HK-2 (cell line): ENCODE measurements around the gene TNFRSF11A.
A peak's percentile ranks its signal among the peaks of the same experiment; 100 is the strongest.

Source experiments
- DNase-seq: peaks from one replicate; pipeline ENCODE4 v3.0.0-alpha.2; 2018; ENCODE audit not compliant: unreplicated experiment

Gene TNFRSF11A

DNA sequence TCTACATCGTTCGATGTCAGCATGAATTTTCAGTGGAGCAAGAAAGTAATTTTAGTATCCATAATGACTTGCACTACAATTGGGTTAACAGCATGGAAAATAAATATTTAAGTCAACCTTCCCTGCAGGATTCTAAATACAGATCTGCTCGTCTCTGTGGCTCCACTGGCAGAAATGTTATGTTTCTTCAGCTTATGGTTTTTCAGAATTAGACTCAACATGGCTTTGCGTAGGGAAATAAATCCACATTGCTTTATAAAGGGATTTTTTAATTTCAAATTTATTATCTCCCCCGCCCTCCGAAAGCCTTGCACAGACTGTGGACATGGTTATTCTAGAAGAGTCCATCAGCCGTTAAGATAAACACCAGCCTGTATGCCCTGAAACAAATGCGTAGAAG is 18.2 kb downstream of the TNFRSF11A start:
- no peak for DNase-seq

DNA sequence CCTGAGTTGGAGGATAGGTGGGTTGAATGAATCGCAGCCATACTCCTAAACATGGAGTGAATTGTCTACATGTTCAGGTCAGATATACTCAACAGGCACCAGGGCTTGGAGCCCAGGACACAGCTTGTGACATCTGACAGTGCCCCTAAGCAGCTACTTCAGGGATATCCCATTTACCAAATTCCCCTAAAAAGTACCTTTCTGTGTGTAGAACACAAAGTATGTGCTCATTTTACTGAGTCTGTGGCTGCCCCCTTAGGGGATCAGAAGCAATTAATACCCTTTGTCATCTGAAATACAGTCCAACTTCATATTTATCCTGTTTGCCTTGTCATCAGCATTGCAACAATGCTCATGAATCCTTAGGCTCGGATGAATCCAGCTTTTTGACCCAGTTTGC is 20.8 kb downstream of the TNFRSF11A start:
- no peak for DNase-seq

DNA sequence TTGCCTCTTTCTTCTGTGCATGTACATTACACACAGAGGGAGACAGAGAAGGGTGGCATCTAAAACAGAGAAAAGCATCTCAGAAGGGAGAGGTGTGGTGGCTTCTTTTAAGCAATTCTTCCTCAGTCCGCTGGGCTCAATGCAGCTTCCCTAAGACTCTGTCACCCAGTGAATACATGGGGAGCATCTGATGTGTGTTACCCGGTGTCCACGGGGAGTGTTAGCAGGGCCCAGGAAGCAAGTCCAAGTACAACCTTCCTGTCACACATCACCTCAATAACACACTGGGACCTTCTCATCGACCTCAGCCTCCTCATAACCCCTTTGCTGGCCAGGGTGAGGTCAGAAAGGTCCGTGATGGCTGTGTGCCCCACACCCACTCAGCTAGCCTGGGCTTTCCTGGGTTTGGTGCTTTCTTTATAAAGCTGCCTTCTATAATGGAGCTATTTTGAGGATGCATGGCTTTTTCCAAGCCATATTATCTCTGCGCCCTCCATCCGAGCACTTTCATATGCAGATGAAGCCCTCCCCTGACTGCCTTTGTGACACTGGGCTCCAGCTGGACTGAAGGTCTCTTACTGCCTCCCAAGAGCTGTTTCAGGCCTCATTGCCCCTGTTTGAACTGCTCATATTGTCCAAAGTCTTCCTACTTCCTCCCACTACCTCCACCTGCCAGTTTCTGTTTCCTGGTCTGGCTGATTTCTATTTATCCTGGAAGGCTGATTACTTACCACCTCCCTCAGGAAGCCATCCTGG is 21.4 kb downstream of the TNFRSF11A start:
- DNase-seq = no peak

DNA sequence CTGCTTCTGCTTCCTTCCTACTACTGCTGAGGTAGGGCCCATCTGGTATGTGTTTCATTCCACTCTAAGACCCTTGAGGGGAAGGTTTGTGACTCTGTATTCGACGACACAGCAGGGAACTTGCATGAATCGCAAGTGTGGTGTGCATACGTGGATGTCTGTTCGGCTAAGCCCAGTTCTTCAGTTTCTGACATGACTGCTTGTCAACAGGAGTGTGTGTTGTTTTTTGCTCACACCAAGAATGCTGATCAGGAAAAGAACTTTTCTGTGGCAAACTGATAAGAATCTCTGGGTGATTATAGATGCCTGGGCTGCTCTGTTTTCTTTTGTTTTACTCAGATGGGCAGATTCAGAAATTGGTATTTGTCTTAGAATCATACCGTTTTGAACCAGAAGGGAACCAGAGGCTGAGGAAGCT is 22.0 kb downstream of the TNFRSF11A start:
- no peak for DNase-seq

DNA sequence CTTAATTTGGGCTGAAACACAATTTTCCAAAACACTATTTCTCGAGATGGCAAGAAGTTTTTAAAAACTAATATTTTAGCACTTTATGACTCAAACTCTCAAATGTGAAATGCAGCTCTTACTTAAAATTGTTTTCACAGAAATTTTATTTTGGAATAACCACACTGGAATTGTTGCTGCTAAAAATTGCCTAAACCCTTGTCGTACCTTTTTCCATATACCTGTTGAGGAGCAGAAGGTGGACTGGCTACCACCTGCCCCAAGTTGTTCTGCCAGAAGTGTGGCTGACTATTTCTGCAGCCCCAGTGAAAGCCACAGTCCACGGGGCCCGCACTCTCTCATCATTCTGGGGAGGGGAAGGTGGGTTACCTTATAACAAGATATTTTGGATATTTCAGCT is 23.4 kb downstream of the TNFRSF11A start:
- no peak for DNase-seq

DNA sequence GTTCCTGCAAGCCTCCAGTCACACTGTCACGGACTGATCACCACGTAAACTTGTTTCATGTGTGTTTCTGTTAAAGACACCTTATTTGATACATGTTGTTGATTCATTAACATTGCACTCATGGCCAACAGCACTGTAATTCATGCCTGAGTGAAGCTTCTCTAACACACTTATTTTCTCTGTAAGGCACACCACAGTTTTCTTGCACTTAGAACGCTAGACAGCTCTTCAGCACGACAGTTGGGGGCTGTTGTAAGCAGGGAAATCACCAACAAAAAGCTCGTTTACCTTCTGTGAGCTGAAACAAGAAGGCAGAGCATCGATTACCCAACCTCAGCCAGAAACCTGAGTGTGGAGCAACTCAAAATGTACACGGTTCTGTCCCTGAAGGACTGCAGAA is 28.1 kb downstream of the TNFRSF11A start:
- DNase-seq = no peak

DNA sequence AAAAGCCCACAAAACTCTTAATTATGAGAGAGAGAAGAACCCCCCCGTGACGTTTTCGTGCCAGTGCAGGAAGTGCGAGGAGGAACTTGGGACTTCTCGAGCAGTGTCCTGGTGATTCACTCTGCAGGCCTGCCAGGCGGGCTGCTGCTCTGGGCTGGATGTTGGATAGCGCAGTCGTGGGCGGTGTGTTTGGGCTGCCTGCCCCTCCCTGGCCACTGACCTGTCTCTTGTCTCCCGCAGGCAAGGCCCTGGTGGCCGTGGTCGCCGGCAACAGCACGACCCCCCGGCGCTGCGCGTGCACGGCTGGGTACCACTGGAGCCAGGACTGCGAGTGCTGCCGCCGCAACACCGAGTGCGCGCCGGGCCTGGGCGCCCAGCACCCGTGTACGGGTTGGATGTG is 29.0 kb downstream of the TNFRSF11A start:
- DNase-seq = no peak

DNA sequence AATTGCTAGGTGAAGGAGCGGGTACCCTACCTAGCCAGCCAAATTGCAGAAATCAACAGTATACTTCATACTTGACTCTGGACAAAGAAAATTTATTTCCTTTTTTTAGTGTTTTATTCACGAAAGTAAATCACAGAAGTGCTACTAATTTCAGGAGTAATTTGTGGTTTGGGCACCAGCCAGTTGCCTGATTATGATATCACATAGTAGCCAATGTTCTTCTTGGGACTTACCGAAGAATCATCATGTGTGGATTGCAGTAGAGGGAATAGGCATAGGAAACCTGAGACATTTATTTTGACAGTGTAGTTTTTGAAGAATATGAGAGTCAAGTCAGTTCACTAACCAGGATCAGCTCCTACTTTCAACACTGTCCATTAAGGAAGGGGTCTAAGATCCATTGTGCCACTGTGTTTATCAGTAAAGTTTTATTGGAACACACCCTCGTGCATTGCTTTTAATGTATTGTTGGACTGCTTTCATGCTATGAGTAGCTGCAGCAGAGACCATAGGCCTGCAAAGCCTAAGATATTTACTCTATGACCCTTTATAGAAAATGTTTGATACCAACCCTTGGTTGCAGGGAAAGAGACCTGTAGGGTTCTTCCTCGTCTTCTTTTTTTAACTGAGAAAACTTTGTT is 32.1 kb downstream of the TNFRSF11A start:
- DNase-seq = no peak

DNA sequence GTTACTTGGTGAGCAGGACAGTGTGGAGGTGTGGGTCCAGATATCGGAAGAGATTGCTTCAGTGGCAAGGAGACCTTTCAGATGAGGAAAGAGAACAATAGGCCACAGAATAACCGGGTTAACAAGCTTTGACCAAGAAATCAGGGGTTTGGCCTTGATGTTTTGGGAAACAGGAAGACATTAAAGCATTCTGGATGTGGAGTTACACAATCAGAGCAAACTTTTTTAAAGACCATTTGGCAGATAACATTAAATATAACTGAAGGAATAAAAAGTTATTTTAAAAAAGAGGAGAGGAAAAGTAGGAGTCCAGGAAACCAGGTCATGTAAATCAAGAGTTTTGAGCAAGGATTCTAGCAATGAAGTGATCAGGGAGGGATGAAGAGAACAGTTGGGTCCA is 35.7 kb downstream of the TNFRSF11A start:
- no peak for DNase-seq

DNA sequence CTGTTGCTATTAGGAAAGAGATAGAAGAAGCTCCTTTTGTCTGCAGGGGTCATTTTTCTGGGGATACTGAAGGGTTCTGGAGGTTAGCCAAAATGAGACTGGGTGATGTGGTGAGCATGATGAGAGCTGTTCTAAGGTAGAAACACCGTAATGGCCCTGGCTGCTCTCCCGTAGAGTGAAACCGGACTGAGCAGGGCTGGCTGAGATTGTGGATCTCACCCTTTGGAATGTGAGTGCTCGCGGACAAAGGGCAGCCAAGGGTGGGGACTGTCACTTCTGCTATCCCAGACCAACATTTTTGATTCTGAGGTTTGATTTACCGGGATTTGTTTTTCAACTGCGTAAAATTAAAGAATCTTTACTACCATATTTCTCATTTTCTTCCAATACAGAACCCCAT is 36.2 kb downstream of the TNFRSF11A start:
- DNase-seq = no peak

DNA sequence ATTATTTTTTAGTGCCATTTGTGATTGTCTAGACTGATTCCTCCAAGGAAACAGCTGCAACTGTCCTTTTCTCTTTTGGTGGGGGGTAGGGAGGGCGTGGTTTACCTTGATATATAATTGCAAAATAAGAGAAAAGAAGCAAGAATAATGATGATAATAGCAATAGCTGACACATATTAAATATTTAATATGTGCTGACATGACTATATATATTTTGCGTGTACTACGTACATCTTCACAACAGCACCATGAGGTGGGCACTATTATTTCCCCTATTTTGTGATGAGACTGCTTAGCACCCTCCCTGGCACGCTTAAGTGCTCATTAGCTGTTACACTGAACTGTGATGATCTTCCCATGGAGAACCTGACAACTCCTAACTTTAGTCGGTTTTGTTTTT is 39.4 kb downstream of the TNFRSF11A start:
- no peak for DNase-seq

DNA sequence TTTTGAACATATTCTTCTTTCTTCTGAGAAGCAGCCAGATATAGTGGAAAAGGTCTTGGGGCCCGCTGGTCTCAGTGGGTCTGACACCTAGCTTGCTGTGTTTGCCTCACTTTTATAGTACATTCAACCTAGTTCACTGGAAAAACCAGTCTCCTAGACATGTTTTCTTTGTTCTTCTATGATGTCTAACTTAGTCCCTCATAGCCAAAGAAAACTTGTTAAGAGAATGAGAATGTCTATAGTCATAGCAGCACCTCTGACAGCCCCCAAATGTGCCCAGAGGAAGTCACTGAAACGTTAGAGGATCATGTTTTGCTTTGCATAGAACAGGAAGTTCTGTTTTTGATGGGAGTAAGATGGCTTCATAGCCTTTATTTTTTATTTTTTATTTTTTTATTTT is 40.3 kb downstream of the TNFRSF11A start:
- DNase-seq = no peak

DNA sequence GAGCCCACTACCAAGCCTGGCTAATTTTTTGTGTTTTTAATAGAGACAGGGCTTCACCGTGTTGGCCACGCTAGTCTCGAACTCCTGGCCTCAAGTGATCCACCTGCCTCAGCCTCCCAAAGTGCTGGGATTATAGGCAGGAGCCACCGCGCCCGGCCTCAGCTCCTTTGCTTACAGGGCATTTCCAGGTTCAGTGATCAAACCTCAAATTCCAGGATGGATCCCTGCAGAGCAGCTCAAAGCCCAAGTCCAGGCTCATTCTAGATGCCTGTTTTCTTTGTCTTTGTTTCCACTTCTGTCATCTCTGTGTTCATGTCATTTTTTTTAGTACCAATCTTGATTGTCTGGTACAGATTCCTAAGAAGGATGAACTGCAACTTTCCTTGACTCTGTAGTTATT is 41.9 kb downstream of the TNFRSF11A start:
- no peak for DNase-seq

DNA sequence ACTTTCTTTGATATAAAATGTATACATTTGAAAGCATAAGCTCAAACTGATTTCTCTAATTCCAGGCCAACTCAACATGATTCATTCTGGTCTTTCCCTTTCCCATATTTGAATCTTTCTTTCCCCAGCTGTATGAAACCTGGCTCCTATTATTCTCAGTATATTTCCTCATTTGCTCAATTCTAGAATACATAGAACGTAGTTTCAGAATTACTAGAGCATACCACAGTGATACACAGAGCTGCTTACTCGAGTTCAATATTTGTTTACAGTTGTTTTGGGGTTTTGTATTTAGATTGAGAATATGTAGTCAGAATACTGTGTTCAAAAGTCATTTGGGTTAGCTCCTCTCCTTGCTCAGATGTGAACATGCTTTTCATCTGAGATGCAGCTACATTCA is 43.0 kb downstream of the TNFRSF11A start:
- no peak for DNase-seq

DNA sequence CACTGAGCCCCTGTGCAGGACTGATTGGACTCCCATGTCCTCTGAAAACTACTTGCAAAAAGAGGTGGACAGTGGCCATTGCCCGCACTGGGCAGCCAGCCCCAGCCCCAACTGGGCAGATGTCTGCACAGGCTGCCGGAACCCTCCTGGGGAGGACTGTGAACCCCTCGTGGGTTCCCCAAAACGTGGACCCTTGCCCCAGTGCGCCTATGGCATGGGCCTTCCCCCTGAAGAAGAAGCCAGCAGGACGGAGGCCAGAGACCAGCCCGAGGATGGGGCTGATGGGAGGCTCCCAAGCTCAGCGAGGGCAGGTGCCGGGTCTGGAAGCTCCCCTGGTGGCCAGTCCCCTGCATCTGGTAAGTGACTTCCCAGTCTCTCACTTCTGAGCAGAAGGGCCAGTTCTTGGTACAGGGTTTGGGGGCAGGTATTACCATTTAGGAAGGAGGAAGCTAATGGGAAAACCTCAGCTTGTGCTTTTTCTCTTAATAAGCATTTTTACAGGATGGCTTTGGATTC is 44.1 kb downstream of the TNFRSF11A start:
- DNase-seq = no peak

DNA sequence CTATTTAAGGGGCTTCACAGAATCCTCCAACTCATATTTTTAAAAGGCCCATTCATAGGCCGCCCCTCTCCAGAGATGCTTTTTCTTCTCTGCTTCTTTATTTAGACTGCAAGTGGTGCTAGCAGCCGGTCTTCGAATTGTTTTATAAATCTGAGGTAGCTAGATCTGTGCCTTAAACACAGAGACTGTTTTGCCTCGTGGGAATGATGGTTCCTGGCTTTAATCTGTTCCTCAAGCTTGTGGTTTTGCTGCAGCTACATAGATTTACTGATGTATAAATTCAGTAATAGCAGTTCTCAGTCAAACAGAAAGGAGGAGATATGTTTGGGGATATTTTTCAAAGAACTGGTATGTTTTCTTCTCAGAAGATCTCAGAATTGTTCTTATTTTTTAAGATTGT is 45.3 kb downstream of the TNFRSF11A start:
- no peak for DNase-seq

DNA sequence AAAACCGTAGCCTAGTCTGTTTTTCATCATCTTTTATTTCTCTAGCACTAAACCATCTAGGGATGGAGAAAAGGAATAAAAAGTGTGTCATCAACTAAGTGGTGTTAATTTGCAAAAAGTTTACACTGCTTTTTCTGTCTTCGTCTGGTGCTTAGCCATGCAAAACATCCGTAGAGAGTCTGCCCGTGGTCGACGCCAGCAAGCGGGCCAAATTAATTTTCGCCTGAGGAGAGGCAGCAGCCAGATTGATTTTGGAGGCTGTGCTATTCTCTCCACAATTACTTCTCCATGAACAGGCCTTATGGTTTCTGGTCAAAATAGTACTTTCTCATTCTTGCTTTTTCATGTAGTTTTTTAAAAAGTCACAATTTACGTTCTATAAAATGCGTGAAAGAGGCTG is 46.3 kb downstream of the TNFRSF11A start:
- no peak for DNase-seq

DNA sequence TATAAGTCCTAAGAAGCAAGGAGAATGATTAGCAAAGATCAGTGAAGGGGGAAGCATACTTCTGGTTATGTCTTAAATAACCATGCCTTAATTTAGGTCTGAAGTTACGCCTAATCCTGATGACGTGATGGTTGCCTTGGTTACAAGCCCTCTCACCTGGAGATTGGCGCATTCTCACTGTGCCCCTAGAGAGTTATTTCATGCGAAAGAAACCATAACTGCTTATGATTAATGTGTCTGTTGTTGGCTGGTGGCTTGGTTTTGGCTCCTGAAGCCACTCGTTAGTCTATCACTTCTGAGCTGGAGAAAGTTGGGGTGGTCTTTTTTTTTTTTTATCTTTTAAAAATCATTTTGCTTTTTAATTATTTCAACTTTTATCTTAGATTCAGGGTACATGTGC is 47.0 kb downstream of the TNFRSF11A start:
- DNase-seq = no peak

DNA sequence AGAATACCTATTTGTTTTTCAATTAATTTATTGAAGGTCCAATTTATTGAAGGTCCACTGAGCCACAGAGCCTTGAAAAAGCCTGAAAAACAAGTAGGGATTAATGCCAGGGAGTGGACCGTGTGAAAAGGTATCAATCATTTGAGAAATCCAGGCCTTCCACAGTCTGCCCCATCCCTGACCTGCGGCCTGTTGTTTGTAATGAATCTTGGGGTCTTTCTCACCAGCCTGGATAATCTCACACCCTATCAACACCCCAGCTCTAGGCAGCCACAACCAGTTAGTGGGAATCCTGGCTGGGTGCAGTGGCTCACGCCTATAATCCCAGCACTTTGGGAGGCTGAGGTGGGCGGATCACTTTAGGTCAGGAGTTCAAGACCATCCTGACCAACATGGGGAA is 47.8 kb downstream of the TNFRSF11A start:
- DNase-seq = no peak

DNA sequence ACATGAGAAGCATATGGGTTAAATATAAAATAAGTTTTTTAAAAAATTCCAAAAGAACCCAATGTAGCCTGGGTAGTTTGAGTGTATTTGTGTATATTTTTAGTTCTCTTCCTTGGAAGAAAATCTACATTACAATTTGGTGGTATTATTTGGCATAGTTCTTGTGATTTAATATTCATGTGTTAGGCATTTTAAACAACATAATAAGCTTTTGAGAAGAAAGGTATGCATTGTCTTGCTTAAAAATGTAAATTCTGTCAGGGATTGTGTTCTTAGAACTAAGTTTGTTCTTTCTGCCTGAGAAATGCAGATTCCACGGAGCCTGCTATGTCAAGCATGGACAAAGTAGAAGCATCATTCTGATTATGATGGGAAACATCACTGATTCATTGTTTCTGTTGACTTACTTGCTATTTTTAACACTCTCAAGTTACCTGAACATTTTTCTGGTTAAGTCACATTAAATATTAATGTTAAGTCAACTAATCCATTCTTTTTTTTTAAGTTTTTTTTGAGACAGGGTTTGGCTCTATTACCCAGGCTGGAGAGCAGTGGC is 49.4 kb downstream of the TNFRSF11A start:
- DNase-seq = no peak

DNA sequence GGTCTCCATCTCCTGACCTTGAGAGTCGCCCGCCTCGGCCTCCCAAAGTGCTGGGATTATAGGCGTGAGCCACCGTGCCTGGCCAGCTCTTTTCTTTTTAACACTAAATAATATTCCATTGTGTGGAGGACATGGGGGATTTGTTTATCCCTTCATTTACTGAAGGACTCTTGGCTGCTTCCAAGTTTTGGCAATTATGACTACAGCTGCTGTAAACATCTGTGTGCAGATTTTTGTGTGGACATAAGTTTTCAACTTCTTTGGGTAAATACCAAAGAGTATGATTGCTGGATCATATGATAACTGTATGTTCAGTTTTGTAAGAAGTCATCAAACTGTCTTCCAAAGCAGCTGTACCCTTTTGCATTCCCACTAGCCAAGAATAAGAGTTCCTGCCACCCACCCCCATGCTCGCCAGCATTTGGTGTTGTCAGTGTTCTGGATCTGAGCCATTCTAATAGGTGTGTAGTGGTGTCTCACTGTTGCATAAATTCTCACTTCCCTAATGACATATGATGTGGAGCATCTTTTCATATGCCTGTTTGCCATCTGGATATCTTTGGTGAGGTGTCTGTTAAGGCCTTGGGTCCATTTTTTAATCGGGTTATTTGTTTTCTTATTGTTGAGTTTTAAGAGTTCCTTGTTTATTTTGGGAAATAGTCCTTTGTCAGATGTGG is 52.2 kb downstream of the TNFRSF11A start:
- DNase-seq = no peak

DNA sequence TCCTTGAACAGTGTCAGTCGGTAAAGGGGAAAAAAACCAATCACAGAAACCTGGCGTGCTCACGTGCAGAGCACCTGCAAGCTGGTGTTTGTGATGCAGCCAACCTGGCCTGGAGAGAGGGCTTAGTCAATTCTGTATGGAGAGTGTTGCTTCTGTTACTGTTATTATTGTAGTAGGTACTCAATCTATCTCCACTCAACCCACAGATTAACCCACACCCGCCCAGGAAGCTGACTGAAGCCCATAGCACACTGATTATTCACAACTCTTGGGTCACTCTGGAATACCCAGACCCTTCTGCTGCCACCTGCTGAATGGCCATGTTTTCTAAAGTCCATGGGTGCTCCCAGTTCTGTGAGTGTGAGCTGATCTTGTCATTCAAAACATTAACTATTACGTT is 53.9 kb downstream of the TNFRSF11A start:
- DNase-seq = peak; percentile 10

DNA sequence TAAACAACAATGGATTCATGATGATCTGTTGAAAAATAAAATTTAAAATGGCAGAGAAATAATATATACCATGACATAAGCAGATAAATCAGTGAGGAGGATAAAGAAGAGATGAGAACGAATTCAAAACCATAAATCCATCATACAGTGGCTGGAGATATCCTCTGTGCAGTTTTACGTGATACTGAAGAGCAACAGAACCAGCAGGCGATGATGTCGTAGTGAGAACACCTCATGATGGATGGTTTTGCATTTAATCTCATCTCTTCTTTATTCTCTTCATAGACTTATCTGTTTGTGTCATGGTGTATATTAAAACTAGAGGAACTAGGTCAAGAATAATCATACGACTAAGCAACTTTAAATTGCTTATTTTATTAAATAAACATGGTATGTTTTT is 56.3 kb downstream of the TNFRSF11A start:
- no peak for DNase-seq
